Testis (tissue), 2 donors: ENCODE results near the gene SSR2.

ENCODE experiments used
- CTCF ChIP-seq, 3 experiments: fragments of 450-650 bp in 2 of 3; fragments of 200-600 bp in 1 of 3; sonication (generic) in 1 of 3; IDR thresholded peaks; one replicate each; pipeline ENCODE4 v1.5.1; 2016 to 2019; ENCODE audit warnings: antibody characterized with exemption in 3 of 3, mild to moderate bottlenecking in 2 of 3, moderate library complexity in 1 of 3
- POLR2A ChIP-seq: fragments of 450-650 bp; IDR thresholded peaks from one replicate; pipeline ENCODE4 v1.6.1; 2017; ENCODE audit warnings: antibody characterized with exemption, mild to moderate bottlenecking, moderate library complexity

GRCh38 chr1:156056326-156056849, 35.6 kb upstream of the SSR2 start:
- TF ChIP-seq CTCF (IDR thresholded peaks at IDR 0.05) (no peak), POLR2A (no peak)
